Measurements from ENCODE around the gene TRMT61A. TPM values are rescaled to one million over a fixed set of nuclear protein-coding genes. Genes with fewer than 3 reads are reported as not detected.
A peak's percentile ranks its signal among the peaks of the same experiment; 100 is the strongest.

TRMT61A gene
- total and polyA plus RNA-seq, 9 of the 15 experiments (the other 6 are each of a cell fraction or from before 2014, with no cell fraction given): 0.10 to 24.8 (median 5.1) TPM

DNA sequence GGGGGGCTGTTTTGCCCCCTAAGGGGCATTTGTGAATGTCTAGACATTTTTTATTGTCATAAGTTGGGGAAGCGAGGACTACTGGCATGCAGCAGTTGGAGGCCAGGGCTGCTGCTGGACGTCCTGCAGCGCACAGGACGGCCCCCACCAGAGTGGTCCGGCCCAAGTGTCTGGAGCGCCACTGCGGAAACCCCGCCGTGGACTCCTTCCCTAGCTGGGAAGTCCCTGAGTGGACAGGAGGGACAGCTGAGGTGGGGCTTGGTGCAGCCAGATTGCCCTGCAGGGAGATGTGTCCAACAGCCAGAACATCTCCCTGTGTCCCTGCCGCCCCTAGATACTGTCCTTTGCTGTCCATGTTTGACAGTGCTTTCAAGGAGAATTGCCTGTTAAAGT, 11.8 kb upstream of the TRMT61A start (continued):
- TF ChIP-seq KLF13 (tag; IDR thresholded peaks at IDR 0.05; ENCODE audit: borderline replicate concordance, low read depth) (no peak), PHF21A (IDR thresholded peaks at IDR 0.05; ENCODE audit: borderline replicate concordance, low read depth) (no peak), NELFE (IDR thresholded peaks at IDR 0.05; ENCODE audit: insufficient read depth, insufficient read length) (no peak), ZNF830 (CRISPR knock-in tag; IDR thresholded peaks at IDR 0.05) (no peak), FOXP1 (CRISPR knock-in tag; IDR thresholded peaks at IDR 0.05) (no peak), MYBL2 (IDR thresholded peaks at IDR 0.05; ENCODE audit: low read depth) (no peak), MYBL2 (CRISPR knock-in tag; IDR thresholded peaks at IDR 0.05; ENCODE audit: borderline replicate concordance) (no peak), CHD2 (IDR thresholded peaks at IDR 0.05; ENCODE audit: low read depth, low read length) (no peak), FOXA3 (CRISPR knock-in tag; conservative IDR thresholded peaks at IDR 0.05 in 1 of 2, IDR thresholded peaks at IDR 0.05 in 1 of 2) (no peak)

DNA sequence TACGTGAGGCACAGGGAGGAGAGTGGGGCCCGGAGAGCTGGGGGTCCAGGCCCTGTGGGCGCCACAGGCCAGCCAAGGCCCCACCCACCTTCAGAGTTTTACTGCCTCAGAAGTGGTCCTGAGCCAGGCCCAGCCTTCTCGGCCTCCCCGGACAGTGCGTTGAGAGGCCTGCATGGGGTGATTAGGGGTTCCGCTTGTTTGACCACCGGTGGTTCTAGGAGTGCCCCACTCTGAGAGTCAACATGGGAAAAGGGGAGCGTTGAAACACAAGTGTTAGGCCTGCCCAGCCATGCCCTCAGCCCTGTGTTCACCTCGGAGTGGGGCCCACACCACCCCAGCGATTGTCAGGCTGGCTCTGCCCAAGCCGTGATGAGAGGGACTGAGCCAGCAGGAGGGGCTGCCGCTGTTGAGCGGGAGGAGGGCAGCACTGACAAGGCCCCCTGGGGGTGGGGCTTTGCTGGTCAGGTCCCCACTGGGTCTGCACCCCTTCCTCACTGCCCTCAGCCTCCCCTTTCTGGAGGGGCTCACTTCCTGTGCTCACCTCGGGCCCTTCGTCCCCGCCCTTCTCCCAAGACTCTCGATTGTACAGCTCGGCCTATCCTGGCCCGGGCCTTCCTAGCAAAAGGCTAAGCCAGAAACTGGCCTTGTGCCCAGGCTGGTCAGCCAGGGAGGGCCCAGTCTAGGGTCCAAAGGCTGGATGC, 11.1 kb upstream of the TRMT61A start:
- DNase-seq (ENCODE audit: extremely low read depth in 1 of 4, low spot score in 3 of 4): no peak
- in situ Hi-C loops (cut with MboI): no loop called here
- TF ChIP-seq MBD2 (IDR thresholded peaks at IDR 0.05; ENCODE audit: borderline replicate concordance, low read depth) (no peak), NFIC (IDR thresholded peaks at IDR 0.05) (0 out of 2 replicates have a peak, but pooled peaks have one; percentile 26), CBFB (CRISPR knock-in tag; IDR thresholded peaks at IDR 0.05) (0 out of 2 replicates have a peak, but pooled peaks have one; percentile 15), TOE1 (IDR thresholded peaks at IDR 0.05; ENCODE audit: borderline replicate concordance) (no peak), TOE1 (CRISPR knock-in tag; IDR thresholded peaks at IDR 0.05; ENCODE audit: borderline replicate concordance, low read depth) (no peak), POLR2G (IDR thresholded peaks at IDR 0.05; ENCODE audit: low read depth, low read length) (peak; percentile 40), ERF (CRISPR knock-in tag; IDR thresholded peaks at IDR 0.05) (no peak), FOXJ2 (tag; IDR thresholded peaks at IDR 0.05) (no peak)
- TF ChIP-seq, protein P1, sequence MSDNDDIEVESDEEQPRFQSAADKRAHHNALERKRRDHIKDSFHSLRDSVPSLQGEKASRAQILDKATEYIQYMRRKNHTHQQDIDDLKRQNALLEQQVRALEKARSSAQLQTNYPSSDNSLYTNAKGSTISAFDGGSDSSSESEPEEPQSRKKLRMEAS (CRISPR knock-in tag; IDR thresholded peaks at IDR 0.05): no peak
- TF ChIP-seq, protein P2, sequence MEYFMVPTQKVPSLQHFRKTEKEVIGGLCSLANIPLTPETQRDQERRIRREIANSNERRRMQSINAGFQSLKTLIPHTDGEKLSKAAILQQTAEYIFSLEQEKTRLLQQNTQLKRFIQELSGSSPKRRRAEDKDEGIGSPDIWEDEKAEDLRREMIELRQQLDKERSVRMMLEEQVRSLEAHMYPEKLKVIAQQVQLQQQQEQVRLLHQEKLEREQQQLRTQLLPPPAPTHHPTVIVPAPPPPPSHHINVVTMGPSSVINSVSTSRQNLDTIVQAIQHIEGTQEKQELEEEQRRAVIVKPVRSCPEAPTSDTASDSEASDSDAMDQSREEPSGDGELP (CRISPR knock-in tag; IDR thresholded peaks at IDR 0.05; ENCODE audit: borderline replicate concordance): no peak

More for the DNA sequence above, 11.1 kb upstream of the TRMT61A start:
- Histone ChIP-seq H3K27ac (ENCODE audit: extremely low read depth, low read depth, low read length) (no peak overlapping the region), H3K27me3 (ENCODE audit: control insufficient read depth in 2 of 2, insufficient read depth in 2 of 2, low read length in 2 of 2) (no peaks in the 10 kb centered on the region), H3K9me1 (ENCODE audit: control insufficient read depth, insufficient read depth, low read length) (no peaks in the 10 kb centered on the region), H3K4me1 (replicated peaks in 1 of 2; ENCODE audit: control insufficient read depth in 2 of 2, insufficient read depth in 2 of 2, low read length in 2 of 2) (peaks cover 30 to 68% of the 10 kb centered on the region in 2 experiments), H3K9me3 (replicated peaks; ENCODE audit: control insufficient read depth, insufficient read depth, low read depth, low read length) (no peaks in the 10 kb centered on the region), H3K36me3 (ENCODE audit: control insufficient read depth, insufficient read depth, low read length) (peaks cover 23% of the 10 kb centered on the region; the same call in 1 of the 3 replicates), H4K20me1 (replicated peaks; ENCODE audit: control insufficient read depth, insufficient read depth, low read length) (peaks cover 13% of the 10 kb centered on the region; the same call in 1 of the 2 replicates), H3K79me2 (ENCODE audit: control insufficient read depth, insufficient read depth, low read length) (peaks cover 23% of the 10 kb centered on the region), H3K9ac (ENCODE audit: insufficient read depth in 1 of 2, low read depth in 2 of 2, low read length in 2 of 2) (peak overlapping the region in 1 of 2 experiments; percentile 76; a peak in 2 of 4 replicates), H2AFZ (ENCODE audit: low read depth, low read length) (no peak overlapping the region), H3K4me2 (ENCODE audit: insufficient read depth, low read length) (no peak overlapping the region), H3K4me3 (no peak overlapping the region)
- FAIRE-seq (no peak), ATAC-seq (no peak)
- ChIA-PET CTCF (ENCODE audit: low intra/inter-chr PET ratio) (interaction anchor here (2.7 kb wide), 1 partner anchor 29 kb away, joined by 19 read pairs; no protein-coding TSS in a partner anchor), POLR2A (interaction anchor here (1.3 to 1.8 kb wide), 3 partner anchors 10 to 91 kb away, joined by 3 to 9 read pairs (median 9); partner anchors contain the start of gene TRMT61A)
- BruUV-seq (replicated peaks): no TSS peak
- 66% methylated on average over 12 of the region's 20 CpGs for WGBS (ENCODE audit: insufficient coverage, low coverage, missing lambda C conversion rate)
- intact Hi-C loops (cut with micrococcal nuclease): loop anchor here (1.0 to 5.0 kb wide), 2 partner anchors 28 to 44 kb away; partner anchors contain the start of genes BAG5 and COA8

All from K562 (cell line).